HG03354 (cell line): ENCODE measurements around the gene NPTXR.
A peak's percentile ranks its signal among the peaks of the same experiment; 100 is the strongest.

Experiments
- ATAC-seq: cut with Tn5 transposase; IDR thresholded peaks from one replicate; pipeline ENCODE4 v1.9.1; 2021; ENCODE audit warnings: mild to moderate bottlenecking; ENCODE audit not compliant: unreplicated experiment, poor library complexity, severe bottlenecking

The NPTXR gene

DNA sequence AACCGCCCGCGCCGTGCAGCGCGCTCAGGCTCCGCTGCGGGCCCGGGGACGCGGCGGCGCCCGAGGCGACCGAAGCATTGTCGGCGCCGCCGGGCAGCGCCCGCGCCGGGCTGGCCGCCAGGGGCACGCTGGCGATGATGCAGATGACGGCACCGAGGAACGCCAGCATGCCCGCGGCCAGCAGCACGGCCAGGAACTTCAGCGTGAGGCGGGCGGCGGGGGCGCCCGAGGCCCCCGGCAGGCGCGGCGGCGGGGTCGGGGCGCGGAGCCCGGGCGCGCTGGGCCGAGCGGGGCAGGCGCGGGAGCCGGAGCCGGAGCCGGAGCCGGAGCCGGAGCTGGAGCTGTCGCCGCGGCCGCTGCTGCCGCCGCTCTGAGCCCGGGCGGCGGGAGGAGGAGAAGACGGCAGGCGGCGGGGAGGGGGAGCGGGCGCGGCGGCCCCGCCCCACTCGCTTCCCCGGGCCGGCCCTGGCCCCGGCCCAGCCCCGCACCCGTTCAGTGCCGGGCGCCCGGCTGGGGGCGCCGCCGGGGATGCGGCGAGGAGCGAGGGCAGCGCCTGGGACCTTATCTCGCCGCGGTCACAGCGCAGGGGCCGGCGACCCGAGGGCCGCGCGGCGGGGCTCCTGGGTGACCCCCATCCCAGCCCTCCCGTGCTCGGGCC, at the start of gene NPTXR:
TSS of gene NPTXR (minus strand) at position 372 of the 658 bp plus-strand sequence.
- ATAC-seq: no peak

DNA sequence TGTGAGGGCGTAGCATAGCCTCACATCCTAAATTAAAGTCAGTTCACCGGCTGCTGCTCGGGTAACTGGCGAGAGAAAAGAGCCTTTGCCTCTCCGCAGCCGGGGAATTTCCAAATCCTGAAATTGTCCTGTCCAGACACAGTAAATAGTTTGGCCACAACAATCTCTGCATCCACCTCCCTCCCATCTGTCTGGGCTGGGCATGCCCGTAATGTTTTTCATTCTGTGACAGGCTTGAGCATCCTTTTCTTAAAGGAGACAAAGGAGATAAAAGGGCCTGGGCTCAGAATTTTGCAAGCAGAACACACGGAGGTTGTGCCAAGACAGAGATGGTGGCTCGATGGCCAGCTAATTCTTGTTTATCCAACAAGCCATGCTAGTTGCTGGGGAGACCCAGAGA, 47.4 kb upstream of the NPTXR start:
- ATAC-seq: no peak

DNA sequence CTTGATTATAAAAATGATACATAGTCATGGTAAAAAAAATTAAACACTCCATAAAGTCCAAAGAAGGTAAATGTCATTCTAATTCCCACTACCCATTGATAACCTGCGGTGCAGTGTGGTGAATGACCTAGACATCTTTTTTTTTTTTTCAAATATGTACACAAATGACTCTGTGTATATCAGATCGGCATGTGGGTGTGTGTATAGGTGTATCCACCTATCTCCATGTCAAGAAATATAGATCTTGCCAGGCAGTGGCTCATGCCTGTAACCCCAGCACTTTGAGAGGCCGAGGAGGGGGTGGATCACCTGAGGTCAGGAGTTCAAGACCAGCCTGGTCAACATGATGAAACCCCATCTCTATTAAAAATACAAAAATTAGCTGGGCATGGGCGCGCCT, 46.5 kb upstream of the NPTXR start:
- no peak for ATAC-seq

DNA sequence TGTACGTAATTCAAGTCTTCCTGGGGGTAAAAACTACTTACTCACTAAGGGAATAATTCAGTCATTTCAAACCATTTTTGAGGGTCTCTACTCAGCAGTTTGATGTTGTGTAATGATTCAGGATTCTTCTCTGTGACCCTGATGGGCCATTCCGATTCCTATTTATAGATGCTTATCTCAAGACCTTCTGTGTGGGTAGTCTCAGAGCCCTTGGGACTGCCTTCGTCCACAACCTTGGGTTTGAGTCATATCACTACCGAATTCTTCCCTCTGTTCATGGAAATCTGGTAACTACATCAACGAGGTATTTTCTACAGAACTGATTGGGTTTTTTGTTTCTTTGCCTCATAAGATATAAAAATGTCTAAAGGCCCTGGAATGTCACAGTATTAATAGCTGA, 42.5 kb upstream of the NPTXR start:
- ATAC-seq: no peak

DNA sequence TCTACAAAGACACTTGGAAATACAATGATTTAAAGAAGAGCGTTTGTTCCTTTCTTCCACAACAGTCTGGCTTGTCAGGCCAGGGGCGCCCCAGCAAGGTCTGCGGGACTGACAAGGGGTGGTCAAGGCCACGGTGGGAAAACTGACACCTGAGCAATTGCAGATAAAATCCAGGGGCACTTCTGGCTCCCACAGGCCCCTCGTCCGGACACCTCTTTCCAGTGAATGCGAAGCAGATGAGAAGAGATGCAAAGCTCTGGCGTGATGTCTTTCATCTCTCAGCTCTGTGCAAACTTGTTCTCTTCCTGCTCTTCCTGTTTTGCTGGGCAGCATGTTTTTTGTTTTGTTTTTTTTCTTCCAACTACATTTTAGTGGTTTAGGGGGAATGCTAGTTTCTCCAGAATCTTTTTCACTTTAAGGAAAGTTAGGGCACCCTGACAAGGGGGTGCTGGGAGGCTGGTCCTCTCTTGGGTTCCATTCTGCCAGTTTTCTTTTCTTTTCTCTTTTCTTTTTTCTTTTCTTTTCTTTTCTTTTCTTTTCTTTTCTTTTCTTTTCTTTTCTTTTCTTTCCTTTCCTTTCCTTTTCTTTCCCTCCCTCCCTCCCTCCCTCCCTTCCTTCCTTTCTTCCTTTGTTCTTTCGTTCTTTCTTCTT, 39.3 kb upstream of the NPTXR start:
- ATAC-seq: no peak

DNA sequence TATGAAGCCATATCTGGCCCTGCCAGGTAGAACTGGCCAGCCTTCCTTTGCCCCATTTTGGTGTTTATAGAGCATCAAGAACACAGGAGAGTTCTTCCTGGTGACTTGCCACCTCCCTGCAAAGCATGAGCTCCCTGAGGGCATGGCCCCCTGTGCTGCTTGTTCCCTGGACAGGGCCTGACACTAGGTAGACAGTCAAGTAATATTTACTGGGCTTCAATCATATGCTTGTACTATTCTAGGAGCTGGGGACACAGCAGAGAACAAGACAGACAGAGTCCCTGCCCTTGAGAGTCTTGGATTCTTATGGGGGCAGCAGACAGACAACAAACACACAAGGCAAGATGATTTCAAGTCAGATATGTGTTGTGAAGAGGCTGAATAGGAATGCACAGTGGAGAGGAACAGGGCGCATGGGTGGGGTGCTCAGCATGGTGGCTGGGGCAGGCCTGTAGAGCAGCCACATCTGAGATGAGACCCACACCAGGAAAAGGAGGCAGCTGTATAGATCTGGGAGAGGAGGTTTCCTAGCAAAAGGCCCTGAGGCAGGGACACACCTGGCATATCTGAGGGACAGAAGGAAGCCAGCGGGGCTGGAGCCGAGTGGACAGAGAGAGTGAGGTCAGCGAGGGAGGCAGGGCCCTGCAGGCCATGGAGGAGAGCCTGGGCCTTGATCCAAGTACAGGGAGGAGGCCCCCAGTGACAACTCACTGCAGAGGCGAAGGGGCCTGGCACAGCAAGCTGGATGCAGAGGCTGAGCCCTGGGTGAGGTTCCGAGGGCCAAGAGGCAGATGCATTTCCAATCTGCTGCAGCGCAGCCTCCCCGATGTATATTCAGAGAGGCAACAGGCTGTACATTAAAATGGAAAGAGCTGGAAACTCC, 38.4 kb upstream of the NPTXR start:
- ATAC-seq: no peak

DNA sequence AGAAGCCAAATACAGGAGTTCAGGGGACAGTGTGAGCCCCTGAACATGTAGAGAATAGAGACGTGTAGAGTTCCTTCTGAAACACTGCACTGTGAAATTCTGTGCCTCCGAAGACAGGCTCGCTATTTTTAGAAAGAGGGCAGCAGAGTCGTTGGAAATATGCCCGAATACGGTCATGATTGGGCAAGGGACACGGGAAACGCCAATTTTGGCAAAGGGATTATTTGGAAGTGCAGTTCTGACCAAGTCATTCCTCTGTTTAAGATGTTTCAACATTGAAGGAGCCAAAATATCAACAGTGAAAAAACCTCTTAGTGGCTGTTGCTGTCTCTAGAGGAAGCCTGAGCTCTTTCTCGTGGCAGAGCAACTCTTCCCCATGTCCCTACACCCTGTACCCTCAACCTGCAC, 37.6 kb upstream of the NPTXR start:
- ATAC-seq: no peak

DNA sequence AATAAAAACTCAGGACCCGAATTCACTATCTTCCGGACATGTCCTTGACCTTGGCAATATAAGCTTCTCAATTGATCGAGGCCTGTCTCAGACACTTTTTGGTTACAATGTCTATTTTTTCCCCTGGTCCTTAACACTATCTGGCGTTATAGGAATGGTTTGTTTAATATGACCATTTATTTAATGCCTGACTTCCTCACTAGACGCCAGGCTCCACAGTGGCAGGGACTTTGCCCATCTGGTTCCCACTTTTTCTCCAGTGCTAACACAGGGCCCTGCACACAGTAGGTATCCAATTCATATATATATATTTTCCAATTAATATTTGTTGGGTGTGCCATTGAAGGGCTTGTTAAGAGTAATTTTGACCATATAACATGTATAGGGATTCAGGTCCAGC, 36.1 kb upstream of the NPTXR start:
- ATAC-seq: no peak

DNA sequence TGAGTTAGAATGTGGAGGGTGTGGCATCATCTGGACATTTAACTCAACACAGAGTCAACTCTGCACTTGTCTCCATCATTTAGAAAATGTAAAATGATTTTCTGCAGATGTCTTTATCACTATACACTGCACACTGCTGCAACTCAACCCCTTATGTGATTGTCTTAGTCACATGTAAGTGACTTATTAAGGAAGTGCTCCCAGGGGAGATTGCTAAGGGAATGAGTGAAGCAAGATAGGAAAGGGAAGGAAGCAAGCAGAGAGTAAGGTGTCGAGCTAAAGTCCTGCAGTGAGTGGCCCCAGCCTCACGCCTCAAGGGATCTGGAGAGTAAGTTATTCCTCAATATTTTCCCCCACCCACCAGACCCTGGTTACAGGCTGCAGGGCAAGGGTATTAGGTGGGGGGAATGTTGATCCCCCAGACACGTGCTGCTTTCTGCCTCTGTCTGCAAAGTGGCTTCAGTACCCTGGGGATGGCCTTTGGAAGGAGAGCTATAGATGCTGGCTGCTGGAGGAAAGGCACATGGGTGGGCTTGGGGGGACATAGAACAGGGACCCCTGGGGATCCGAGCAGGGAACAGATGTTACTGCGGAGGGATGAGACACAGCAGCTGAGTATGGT, 35.4 kb upstream of the NPTXR start:
- ATAC-seq: no peak

DNA sequence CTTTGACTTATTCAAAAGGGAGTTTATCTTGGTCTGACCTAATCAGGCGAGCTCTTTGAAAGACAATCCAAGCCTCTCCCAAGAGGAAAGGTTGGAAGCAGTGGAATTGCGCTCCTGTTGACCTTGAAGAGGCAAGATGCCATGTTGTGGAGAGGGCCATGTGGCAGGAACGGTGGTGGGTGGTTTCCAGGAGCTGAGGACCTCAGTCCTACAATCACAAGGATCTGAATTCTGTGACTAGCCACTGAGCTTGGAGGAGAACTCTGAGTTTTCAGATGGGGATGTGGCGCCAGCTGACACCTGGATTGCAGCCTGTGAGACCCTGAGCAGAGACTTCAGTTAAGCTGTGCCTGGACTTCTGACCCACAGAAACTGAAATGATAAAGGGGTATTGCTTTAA, 34.2 kb upstream of the NPTXR start:
- no peak for ATAC-seq

DNA sequence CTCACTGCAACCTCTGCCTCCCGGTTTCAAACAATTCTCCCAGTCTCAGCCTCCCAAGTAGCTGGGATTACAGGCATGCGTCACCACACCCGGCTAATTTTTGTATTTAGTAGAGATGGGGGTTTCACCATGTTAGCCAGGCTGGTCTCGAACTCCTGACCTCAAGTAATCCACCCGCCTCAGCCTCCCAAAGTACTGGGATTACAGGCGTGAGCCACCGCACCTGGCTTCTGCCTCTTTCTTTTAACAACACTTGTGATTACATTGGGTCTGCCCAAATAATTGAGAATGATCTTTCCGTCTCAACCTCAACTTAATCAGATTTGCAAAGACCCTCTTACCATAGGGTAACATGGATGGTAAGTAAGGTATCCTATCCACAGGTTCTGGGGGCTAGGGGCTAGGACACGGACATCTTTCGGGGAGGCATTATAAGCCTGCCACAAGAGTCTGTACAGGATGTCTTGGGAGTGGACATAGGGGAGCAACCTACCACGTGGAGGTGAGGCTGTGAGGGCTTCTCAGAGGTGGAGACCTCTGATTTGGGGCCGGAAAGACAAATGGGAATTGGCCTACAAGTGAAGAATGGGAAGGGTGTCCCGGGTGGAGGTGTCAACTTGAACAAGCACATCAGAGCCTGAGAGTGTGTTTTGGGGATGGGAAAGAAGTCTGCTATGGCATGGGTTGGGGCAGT, 30.8 kb upstream of the NPTXR start:
- ATAC-seq: no peak

DNA sequence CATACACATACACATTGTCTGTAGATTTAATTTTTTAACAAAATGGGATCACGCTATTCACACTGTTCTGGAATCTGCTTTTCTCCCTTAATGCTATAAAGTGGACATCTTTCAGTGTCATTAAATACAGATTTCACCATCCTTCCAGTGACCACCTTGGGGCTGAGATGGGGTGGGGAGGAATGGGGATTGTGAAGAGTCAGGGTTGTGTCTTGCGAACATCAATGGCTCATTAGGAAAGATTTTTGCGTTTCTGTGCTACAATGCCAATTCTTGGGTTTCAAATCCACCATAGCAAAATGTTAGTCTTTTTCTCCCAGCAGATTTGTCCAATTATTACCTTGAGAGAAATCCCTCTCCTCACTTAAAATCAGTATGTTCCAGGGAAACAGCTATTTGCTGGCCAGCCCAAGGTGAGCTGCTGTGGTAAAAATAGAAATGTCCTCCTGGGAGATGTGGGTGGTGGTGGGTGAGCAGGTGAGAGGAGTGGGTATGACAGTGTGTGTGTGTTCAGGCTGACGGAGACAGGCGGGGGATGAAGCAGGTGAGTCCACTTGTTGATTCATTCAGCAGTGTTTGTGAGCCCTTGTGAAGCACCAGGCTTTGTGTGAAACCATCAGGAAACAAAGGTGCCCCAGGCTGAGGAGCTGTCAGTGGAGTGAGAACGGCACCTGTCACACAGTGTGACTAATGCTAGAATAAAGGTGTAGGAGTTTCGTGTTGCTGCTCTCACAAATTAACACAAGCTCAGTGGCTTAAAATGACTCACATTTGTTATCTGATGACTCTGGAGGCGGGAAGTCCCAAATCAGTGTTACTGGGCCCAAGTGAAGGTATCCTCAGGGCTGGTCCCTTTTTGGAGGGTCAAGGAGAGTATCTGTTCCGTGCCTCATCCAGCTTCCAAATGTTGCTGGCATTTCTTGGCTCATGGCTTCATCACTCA, 29.9 kb upstream of the NPTXR start:
- no peak for ATAC-seq

DNA sequence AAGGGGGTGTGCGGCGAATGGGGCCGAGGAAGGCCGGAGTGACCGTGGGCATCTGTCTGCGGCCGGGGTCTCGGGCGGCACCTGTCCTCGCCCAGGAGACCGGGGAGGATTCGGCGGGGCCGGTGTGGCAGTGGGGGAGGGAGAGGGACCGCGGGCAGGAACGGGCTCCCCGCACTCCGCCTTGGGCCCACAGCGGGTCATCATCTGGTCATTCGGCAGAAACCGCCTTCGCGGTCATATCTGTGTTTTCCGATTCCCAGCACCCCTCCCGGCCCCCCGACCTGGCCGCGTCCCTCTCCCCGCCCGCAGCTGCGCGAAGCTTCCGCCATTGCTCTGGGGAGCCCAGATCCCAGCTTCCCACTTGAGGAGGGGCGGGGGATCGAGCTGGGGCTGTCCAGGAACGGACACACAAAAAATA, 29.0 kb upstream of the NPTXR start:
- ATAC-seq: no peak

DNA sequence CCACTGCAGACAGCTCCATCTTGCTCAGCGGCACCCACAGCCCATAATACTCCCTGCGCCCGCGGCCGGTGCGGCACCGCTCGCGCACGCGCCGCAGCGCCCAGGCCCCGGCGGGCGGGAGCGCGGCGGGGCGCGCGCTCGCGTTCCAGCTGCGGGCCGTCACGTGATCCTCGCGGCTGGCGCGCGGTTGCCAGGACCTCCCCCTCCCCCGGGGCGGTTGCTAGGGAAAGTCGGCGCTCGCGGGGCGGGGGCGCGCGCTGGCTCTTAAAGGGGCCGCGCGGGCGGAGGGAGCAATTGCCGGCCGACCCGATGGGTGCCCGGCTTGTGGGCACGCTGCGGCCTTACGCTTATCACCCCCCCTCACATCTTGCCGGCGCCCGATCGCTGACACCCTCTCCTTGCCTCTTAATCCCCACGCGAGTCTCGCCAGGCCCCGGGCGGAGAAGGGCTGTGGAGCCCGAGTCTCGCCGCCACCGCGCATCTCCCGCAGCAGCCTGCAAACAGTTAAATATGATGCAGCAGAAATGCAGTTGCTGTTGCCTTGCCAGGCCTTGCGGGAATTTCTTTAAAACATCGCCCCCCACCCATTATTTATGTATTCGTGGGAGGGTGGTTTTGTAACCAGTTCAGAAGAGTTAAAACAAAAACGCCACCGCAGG, 28.5 kb upstream of the NPTXR start, which contains the start of gene CBX6:
TSS of gene CBX6 (minus strand) at position 45 of the 659 bp plus-strand sequence. CDS start at position 19, 26 bp downstream.
- peak; percentile 61 for ATAC-seq

DNA sequence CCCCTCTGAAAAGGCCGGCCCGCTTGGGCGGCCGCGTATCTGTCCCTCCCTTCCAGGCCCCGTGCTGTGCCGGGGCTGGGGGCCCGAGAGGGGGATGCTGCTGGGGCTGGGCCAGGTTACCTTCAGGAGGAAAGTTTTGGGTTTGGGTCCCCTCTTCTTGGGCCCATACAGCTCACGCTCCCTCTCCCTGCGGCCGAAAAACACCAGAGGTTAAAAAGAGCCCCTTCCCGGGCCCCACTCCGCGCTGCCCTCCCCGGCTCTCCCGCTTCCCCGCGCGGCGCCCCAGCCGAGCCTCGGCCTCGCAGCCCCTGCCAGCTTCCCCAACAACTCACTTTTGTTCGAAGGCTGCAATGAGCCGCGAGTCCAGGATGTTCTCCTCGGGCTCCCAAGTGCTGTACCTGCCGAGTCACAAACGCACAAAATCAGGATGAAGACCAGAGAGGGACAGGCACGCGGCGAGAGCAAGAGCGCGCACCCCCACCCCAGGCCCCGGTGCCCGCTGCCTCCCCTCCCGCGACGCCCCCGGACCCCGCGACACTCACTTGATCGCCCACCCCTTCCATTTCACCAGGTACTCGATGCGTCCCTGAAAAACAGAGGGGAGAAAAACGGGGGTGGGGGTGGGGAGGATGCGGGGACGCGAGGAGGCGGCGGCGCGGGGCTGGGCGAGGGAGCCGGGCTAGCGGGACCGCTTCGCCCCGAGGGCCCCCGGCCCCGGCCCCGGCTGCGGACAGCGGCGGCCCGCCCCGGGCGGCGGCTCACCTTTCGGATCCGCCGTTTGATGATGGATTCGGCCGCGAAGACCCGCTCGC, 27.7 kb upstream of the NPTXR start:
- peak; percentile 24 for ATAC-seq

DNA sequence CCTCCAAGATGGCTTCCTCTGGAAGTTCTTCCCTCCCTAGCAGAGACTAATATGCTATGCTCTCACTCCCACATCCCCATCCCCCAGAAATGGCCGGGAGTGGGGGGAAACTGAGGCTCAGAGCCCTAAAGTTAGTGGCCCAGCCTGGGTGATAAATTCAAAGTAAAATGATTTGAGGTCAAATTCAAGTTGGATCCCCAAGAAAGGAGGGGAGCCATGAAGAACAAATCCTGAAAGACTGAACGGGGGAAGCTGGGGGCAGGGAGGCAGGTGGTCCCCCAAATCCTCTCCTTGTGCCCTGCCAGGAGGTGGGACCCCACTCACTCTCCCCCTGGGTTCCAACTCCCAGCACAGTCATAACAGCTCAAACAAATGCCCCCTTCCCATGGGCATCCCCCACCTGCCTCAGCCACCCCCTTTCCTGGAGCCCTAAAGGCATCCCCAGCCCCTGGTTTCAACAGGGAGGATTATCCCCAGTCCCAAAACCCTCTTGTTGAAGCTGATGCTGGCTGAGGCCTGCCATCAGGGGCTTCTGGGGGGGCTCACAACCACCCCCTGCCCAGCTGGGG, 27.0 kb upstream of the NPTXR start:
- ATAC-seq: no peak

DNA sequence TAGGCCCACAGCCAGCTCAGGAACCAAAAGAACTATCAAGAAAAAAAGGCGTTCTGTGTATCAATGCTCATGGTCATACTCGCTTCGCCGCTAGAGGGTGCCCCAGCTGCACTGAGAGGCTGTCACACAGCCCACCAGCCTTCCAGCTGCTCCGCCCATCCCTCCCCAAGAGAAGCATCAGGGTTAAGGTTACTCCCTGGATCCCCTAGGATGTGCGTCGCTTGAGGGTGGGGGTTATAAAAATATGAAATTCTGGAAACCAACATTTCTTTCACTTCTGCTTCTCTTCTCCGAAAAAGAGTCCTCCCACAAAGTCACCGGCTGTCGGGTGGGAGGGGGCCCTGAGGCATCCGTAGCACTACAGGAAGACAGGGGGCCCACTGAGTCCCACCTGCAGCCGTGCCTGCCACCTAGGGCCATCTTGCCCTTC, 26.5 kb upstream of the NPTXR start:
- peak; percentile 34 for ATAC-seq
